ENCODE measurements around the gene CMIP.

- TF ChIP-seq POLR2AphosphoS5 (IDR thresholded peaks at IDR 0.05): no peak
- no peak for TF ChIP-seq CTCF (IDR thresholded peaks at IDR 0.05)
- no peak for TF ChIP-seq POLR2A (IDR thresholded peaks at IDR 0.05)
Measured at GRCh38 chr16:81740169-81740568, 295.6 kb downstream of the CMIP start.
